Anterior cingulate cortex (tissue), 58 donors: ENCODE data around the gene IL16.
"Not testable (repeated sequence)": the region's sequence is repeated elsewhere in the genome, so short reads cannot be mapped to it uniquely, and the experiment has no call there.

Source experiments
- DNase-seq, 58 donors: peaks; one replicate each; lab custom pipeline; 2025; lab: John Stamatoyannopoulos, UW

Gene IL16

DNA sequence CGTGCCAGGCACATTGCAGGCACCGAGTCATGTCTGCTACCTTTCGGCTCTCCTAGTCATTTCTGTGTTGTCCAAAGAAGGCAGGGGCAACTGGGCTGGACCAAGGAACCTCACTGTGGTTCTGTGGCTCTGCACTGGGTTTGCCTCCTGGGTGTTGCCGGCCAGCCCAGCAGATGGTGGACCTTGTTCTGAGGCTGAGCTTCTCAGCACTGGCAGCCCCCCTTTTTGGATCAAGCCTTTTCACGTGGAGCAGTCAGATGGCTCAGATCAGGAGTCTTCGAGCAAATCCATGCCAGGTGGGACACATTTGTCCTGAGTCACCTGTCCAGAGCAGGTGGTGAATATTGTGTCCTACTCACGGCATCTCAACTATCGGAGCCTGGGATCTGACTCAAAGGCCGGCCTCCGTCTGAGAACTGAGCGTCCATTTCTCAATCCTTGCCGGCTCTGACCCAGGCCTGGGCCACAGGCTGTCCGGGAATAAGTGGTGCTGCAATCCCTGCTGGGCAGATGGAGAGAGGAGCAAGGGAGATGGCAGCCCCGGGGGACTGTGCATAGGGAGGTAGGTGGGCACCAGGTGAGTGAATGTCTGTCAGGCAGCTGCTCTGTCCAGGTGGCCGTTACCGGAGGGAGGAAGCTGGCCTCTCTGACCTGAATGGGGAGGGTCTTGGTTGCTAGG lies at the start of gene IL16:
Gene IL16, plus strand, starts transcription at position 304 of the 679 bp plus-strand sequence. CDS start 28,521 bp downstream, outside the sequence.
- no peak for DNase-seq

DNA sequence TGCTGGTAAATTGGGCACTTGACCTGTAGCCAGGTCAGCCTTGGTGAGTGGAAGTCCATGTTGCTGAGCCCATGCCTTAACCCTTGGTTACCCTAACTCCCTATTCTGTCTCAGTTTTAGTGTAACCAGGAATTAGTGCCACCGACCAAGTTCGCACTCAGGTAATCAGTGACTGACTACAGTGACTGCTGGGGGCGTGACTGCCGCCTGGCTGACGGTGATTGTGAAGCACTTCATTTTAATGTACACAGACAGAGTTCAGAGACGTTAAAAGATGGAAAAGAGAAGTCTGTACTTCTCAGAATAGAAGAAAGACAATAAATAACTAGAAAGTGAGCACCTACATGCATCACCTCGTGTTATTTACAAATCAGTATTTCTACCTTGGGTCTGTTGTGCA lies 45.3 kb upstream of the IL16 start:
- no peak for DNase-seq

DNA sequence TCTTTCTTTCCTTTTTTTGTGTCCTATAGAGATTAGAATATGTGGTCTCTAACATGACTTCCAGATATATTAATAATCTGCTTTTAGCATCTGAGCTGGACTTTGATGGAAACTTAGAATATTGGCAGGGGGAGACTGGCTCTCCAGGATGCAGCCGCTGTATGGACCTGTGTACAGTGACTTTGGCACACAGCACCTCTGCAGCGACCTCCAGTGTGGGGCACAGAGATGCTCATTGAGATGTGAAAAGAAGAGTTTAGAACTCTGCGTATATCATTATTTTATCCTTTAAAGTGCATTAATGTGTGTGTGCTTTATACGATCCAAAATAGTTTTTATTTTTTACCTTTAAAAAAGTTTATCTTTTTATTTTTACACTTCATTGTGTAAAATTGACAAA lies 44.3 kb upstream of the IL16 start:
- no peak for DNase-seq

DNA sequence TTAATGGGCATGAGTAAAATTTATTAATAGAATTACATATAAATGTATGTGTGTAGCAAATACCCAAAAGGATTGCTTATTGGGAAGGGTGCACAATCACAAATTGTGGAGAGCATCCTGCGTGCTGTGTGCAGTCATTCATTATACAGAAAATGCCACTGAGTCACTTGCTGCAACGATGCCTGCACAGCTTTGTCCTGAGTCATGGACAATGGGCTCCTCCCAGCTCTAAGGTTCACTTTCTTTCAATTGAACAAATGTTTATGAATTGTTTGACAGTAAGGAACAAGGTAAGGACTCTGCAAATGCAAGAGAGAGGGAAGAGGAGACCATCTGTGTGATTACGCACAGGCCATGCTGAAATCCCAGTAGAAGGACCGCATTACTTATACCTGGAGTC lies 43.9 kb upstream of the IL16 start:
- no peak for DNase-seq

DNA sequence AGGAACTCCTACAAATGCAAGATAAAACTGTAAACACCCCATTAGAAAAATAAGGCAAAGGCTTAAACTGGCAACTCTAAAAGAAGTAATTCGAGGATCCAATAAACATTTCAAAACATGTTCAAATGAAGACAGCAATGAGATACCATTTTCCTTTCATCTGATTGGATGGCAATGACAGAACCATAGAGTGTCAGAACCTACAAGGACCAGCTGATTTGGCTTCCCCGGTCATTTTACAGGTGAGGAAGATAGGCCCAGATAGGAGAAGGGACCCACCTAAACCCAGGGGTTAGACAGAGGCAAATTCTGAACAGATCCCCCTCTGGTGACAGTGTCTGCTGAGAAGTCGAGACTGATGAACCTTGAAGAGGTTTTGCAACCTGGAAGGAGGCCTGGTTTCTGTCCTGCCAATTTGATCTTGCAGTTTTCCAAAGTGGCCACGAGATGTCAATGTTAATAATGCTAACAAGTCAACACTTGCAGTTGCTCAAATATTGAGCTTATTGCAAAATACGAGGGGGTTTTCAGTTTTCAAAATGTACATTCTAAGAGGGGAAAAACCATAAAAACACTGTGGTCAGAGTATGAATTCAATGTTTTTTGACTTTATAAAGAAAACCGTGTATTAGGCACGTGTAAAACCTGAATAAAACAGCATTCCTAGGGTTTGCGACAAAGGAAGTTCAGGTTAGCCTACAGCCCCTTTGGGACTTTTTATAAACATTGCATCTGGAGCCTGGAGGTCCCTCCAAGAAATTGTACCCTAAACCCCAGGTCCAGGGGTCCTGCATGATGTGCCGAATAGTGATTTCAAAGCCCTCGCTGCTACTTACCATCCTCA lies 41.1 kb upstream of the IL16 start:
- peak in 8 of 58 donors; percentile 1 to 36 (median 14) for DNase-seq

DNA sequence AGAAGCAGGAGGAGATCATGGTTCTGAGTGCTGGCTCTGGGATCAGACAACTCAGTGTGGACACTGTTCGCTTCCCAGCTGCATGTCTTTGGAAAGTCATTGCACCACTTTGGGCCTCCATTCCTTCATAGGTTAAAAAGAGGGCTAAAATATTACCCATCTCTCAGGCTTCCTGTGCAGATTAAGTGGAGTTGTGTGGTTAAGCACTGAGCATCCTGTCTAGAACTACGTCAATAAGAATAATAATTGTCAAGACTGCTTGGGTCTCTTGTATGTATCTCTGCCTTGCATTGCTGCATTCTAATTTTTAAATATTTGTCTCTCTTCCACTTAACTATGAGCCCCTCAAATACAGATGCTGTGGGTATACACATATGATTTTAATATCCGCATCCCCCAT lies 40.4 kb upstream of the IL16 start:
- DNase-seq, result no peak

DNA sequence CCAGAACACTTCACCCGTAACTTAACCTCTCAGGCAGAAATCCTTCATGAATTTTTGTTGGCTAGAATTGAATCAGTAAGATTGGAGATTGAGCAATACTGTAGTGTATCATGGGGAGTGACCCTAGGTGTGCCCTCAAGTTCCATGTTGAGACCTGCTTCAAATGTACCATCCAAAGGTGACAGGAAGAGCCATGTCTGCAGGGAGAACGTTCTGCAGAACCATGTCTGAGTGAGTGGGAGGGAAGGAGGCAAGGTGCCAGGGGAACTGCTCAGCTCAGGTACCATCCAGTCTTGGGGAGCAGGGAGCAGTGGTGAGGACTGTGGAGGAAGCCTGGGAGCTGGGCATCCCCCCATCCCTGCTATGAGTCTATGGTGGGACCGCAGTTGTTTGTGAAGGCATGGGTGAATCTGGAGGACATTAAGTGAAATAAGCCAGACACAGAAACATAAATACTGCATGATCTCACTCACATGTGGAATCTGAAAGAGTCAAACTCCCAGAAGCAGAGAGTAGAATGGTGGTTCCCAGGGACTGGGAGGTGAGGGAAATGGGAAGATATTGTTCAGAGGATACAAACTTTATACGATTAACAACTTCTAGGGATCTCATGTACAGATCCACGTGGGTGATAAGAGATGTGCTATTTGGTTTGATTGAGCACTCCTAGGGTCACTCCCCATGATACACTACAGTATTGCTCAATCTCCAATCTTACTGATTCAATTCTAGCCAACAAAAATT lies 39.3 kb upstream of the IL16 start:
- DNase-seq, result no peak

DNA sequence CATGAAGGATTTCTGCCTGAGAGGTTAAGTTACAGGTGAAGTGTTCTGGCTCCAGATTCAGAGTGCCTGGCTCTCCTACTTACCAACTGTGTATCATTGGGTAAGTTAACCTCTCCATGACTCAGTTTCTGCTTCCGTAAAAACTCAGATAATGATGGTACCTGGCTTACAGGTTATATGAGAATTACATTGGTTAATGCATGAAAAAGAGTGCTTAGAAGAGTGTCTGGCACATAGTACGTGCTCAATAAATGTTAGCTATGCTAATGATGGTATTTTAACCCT lies 38.8 kb upstream of the IL16 start:
- DNase-seq, result no peak

DNA sequence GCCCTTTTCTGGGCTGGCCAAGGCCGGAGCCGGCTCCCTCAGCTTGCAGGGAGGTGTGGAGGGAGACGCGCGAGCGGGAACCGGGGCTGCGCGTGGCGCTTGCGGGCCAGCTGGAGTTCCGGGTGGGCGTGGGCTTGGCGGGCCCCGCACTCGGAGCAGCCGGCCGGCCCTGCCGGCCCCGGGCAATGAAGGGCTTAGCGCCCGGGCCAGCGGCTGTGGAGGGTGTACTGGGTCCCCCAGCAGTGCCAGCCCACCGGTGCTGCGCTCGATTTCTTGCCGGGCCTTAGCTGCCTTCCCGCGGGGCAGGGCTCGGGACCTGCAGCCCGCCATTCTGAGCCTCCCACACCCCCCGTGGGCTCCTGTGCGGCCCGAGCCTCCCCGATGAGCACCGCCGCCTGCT lies 38.1 kb upstream of the IL16 start:
- not testable (repeated sequence) for DNase-seq

DNA sequence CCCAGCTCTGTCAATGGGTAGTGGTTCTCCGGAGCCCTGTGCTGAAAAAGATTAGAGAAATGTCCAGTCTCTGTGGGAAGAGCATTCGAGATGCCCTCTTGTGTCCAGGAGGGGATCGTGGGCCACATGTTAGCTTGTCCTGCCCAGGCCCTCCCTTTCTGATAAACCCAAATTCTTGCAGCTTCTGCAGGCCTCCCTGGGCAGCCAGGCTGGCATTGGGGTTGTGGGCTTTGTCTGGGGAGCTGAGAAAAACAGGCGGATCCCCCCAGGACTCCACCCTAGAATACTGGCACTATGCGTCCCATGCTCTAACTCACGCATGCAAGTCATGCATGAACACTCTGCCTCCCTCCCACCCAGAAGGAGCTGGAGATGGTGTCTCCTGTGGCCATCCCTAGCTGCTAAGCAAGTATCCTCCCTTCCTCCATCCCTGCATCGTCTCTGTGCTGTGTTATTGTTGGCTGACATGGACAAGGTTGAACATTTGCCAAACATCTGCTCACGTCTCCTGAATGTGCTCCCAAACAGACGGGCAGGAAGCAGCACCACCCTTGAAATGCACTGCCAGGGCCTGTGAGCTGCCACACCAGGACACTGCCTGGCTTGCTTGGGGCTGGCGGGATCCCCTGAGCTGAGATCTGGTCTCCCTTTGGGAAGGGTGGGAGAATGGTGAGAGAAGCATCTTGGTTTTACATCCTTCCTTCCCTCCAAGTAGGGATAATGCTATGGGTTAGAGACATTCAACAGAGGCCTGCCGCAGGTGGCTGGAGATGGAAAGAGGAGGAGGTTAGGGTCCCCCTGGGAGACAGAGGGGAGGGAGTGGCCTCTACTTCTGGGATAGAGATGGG lies 36.1 kb upstream of the IL16 start:
- no peak for DNase-seq

DNA sequence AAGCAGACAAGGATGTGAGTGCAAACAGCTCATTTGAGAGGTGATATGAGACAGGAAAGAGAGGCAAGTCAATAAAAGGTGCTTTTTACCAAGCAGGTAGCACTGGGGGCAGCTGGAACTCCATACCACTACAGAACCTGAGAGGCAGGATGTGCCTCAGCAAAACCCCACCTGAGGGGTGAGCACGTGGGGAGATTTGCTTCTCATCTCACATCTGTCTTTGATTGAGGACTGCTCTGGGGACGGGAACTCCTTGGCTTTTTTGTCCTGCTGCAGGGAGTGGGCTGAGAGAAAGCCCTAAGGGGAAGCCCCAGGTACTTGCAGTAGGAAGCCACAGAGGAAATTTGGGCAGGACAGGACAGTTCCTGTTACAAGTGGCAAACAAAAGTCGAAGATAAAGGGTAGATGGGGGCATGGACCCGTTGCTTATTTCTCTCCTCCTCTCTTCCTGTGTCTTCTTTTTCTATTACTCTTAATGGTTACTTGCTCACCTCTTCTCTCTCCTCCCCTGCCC lies 35.5 kb upstream of the IL16 start:
- DNase-seq, result no peak

DNA sequence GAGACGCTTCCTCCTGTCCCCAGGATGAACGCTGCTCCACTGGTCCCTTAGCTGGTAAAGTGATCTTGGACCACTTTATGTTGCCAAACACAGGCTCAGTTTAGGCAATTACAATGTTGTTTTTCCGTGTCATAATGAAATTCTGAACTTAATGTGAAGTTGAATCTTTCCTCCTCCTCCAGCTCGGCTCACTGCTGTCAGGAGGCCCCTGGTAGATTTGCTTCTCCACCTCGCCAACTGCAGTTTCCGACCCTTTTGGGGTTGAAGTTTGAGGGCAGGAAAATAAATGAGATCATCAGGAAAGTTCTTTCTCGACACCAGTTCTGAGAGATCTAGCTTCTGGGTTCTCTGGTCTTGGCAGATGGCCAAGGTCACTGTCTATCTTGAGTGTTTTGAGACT lies 34.8 kb upstream of the IL16 start:
- DNase-seq, result no peak

DNA sequence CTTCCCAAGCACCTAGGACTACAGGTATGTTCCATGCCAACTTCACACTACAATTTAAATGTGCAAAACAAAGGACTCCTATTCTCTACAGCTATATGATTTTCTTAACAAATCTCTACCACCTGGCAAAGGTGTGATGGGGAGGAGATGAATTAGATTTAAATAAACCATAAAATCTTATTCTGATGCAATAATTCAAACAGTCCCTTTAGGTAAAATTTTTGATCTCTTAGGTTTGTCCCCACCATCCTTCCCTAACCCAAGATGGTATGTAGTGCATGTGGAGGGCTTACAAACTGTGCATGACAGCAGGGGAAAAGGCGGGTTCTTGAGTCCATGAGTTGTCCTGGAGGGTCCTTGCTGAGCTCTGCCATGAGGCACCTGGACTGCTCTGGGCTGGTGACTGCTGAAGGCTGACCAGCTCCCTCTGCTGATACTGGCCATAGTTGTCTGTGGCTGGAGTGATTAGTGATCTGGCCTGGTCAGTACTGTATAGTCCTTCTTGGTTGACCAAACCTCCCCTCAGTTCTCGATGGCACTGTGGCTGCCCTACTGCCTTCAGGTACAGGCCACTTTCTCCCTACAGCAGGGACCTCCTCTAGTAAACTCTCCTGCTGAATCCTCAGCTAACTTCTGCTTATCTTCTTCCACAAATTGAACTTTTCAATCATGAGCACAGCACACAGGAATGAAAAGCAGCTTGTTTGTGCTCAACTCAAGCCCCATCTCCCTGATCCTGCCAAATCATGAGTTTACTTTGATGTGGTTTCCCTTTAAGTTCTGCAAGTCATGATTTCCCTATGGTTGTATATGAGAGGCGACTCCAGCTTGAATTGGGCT lies 32.5 kb upstream of the IL16 start:
- DNase-seq, result no peak

DNA sequence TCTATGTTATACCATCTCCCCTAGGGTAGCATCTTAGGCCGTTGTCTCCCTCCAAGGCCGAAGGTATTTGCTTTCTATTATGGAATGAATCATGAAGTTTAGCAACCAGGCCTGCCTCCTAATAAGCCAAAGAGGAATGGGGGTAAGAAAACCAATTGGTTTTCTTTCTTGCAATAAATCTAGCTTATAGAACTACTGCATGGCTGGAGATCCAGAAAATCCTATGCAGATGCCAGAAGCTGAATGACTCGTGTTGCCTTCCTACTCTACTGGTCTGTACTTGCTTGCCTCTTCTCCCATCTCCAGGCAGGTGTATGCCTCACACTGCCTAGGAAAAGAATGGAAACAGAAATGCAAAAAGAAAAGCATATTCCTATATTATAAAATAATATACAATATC lies 31.1 kb upstream of the IL16 start:
- DNase-seq, result no peak

DNA sequence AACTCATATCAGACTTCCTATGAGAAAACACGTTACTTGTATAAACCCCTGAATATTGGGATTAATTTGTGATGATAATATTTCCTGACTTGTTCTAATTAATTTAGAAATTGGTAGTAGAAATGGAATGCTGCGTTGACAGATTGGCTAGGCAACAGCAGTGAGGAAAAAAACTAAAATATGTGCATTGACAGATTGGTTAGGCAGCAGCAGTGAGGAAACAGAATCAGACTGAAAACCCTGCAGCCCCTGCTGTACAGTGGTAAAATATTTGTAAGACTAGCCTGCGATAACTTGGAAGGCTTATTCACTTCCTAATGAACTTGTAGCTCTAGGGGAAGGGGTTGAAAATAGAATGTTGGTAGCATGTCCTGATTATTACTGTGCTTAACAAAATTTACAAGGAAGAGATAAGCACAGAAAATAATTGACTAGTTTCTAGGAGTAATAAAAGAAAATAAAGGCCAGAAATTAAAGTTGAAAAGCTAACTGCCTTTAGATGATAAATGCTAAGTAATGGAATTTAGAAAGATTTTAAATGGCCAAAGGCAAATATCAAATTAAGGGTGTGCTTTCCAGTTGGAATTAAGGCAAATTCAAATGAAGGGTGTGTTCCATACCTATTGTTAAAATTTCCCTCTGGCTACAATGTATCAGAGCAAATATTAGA lies 29.9 kb upstream of the IL16 start:
- DNase-seq, result no peak

DNA sequence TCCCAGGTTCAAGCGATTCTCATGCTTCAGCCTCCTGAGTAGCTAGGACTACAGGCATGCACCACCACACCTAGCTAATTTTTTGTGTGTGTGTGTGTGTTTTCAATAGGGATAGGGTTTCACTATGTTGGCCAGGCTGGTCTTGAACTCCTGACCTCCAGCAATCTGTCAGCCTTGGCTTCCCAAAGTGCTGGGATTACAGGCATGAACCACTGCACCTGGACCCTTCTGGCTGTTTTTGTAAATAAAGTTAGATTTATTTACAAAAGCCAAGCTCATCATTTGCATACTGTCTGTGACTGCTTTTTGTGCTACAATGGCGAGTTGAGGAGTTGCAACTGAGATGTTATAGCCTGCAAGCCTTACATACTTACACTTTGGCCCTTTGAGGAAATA lies 28.6 kb upstream of the IL16 start:
- DNase-seq, result no peak

DNA sequence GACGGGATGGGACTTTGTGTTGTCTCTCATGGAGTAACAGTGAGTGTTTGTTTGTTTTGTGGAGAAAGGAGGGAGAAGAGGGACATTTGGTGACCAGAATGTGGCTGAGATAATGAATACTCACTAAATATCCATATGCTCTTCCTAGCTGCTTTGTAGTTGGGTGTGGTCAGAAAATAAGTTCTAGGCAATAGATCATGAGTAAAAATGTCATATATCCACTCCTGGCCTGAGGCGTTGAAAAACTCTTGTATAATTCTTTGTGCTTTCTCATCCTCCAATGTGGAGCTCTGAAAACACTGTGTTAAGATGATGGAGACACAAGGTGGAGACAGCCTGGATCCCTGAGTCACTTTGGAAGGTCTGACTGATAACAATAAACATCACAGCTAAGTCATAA lies 28.0 kb upstream of the IL16 start:
- no peak for DNase-seq

DNA sequence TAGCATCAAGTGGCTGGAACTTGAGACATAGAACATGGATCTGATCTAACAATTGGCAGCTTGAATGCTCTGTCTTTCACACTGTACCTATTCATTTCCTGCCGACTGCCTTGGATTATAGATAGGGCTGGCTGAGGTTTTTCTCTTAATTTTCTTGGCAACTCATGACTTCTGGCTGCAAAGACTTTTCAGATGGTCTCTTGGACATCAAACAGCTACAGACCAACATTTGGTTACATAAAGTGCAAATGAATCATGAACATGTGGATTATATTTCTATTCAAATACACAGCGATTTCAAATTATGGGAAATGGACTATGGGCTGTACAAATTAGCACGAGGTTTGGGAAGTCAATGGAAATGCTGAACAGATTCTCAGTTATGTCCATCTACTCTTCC lies 26.2 kb upstream of the IL16 start:
- no peak for DNase-seq

DNA sequence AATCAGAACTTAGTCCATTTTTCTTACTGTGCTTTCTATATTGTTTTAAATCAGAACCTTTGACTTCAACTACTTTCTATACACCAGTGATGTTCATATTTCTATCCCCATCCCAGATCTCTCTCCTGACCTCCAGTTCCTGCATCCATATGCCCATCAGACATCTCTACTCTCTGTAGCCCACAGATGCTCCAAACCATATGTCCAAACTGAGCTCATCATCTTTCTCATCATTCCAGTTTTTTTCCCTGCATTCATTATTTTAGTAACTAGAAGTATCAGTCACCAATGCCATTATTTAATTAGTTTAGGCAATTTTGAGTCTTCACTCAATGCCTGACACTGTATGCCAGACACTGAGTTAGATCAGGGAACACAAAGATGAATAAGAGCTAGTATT lies 25.4 kb upstream of the IL16 start:
- no peak for DNase-seq
